ENCODE measurements around the gene CREB5.
"Not testable (repeated sequence)": the region's sequence is repeated elsewhere in the genome, so short reads cannot be mapped to it uniquely, and the experiment has no call there.

Gene CREB5

GRCh38 chr7:28784171-28784902, 372.0 kb downstream of the CREB5 start:
- DNase-seq: peak; percentile 53

DNA sequence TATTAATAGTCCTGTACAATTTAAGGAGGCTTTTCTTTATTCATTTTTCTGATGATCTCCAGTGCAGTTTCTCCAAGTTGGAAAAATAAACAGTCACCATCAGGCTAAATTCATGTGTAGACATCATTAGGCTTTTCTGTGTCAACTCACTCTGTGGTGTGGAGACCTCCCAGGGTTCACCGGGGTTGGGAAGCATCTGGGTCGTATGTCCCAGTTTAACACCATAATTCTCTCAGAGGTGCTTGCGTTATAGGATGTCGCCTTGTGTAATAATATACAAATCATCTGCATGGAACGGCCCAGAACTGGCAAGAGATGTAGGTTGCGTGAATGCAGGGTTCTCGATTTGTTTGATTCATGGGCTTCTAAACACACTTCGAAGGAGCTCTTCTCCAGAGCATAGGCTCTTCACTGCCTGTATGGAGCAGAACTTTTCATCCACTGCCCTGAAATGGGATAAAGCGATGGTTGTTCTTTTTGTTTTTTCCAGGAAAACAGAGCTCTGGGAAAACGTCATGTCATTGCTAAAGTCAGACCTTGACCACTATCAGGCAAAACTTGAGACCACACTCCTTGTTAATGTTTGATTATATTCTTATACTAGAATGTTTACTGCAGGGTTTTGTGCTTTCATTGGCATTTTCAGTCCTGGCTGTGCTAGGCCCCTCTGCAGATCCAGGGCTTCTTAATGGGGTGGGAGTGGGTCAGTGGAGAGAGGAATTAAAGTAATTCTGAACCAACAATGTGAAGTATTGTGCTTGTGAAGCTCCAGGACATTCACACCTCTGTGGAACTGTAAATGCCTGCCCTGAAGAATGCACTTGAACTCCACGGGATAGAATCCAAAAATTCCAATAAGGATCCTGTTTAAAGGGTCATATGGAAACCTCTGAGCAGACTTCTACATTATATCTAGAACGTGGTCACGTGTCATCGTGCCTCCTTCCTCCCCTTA, 373.0 kb downstream of the CREB5 start:
- DNase-seq: no peak

- not testable (repeated sequence) for DNase-seq
Observed at GRCh38 chr7:28786156-28786555, 373.8 kb downstream of the CREB5 start.

DNA sequence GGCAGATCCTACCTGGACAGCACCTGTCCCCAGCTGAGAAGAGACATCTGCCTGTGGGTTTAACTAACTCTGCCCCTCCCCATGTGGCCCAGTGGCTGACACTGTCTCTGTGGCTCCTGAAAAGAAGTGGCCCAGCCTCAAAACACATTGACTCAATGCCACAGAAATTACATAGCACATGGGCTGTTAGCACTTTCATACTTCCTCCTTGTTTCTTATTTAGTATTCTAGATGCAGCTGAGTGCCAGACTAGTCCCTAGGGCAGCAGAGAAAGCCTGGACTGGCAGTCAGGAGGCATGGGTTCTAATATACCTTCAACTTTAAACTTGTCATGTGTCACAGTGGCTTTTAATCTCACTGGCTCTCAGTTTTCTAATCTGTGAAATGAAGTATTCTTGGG, 374.8 kb downstream of the CREB5 start:
- DNase-seq: no peak

DNA sequence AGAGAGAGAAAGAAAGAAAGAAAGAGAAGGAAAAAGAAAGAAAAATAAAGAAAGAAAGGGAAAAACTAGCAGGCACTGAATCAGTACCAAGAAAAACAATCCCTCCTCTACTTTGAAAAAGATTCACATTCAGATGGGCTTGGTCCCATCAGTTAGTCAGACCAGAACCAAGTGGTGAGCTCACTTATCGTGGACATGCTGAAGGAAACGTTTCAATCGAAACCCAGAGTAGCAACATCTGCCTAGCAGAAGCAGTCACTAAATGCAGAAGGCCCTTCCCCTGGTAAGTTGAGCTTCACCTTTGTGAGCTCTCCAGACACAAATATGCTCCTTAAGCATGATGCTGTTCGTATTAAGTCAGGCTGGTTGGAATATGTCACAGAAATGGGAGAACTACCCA, 378.1 kb downstream of the CREB5 start:
- no peak for DNase-seq

GRCh38 chr7:28792858-28793257, 380.5 kb downstream of the CREB5 start:
- DNase-seq: no peak

DNA sequence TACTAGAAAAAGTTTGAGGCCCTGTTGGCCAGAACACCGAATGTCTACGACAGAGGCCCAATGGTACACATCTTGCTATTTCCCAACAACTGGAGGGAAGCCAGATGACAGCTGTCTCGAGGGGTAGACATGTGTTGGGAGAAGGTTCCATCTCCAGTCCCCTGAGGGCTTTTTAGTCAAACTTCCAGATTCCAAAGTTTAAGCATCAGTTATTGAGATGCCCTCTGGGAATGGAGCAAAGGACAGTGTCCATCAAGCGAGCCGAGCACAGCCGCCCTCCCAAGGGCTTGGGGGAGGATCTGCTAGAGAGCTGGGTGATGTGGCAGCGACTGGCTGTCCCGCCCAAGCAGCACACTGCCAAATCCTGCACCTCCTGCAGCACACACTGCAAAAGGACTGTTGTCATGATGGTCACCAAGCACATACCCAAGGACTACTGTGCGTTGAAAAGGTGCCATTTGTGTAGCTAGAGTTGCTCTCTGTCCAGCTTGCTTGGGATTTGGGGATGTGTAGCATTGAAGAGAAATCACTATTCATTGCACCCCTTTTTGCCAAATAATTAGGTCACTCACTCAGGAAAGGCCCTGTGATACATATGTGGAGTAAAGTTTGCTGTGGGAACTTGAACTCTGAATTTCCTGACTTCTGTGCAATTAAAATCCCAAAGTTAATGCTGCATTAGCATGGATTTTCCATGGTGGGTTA, 381.2 kb downstream of the CREB5 start:
- no peak for DNase-seq

DNA sequence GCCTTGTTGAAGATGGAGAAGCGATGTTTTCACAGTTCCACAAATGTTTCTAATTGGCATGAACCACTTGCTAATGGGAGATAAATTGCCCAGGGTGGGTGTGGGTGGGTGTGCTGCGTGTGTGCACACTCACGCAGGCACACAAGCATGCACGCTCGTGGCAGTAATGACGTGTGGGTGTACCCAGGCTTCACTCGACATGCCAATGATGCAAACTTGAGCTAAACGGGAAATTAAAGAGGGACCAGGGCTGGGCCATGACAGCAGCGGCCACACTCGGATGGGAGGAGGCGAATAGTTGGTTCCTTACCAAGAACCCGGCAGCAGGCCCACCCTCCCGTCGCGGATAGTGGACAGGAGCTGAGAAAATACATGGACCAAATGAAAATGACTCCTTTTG, 386.0 kb downstream of the CREB5 start:
- DNase-seq: no peak

DNA sequence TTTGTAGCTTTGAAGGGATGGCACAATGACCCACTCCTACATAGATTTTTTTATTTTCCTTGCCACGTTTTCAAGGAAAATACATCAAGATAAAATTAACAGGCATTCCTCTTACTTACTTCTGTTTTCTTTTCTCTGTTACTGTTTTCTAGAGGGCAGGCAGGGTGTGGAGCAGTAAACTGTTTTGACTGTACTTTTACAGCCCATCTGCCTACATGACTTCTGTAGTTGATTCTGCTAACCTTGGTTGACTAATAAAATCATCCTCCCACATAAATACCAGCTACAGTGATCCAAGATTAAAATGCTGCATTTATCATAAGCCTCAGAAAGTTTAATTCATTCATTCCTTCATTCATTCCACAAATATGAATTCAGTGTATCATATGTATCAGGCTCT, 387.3 kb downstream of the CREB5 start:
- no peak for DNase-seq

- no peak for DNase-seq
Observed at GRCh38 chr7:28800150-28800549, 387.8 kb downstream of the CREB5 start.

DNA sequence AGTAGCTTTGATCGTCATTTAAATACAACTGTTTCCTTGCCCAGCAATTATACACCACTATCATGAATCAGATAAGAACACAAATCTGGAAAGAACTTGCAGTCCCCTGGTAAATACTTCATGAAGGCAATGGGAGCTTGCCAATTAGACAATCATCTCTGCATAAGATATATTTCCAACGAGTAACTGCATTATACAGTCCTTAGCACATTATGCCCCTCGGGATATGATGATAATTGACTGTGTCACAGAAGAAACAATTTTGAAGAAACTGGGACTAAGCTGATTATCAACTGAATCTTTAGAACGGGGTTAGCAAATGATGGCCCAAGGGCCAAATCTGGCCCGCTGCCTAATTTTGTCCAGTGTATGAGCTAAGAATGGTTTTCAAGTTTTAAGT, 390.1 kb downstream of the CREB5 start:
- DNase-seq: no peak

DNA sequence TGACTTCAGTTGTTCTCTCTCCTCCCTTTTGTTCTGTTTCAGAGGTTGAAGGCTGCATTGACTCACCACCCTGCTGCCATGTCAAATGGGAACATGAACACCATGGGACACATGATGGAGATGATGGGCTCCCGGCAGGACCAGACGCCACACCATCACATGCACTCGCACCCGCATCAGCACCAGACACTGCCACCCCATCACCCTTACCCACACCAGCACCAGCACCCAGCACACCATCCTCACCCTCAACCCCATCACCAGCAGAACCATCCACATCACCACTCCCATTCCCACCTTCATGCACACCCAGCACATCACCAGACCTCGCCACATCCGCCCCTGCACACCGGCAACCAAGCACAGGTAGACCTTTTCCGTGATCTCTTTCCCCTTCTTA, 391.8 kb downstream of the CREB5 start:
- DNase-seq: no peak

GRCh38 chr7:28804990-28805389, 392.7 kb downstream of the CREB5 start:
- DNase-seq: no peak

GRCh38 chr7:28806841-28807240, 394.5 kb downstream of the CREB5 start:
- no peak for DNase-seq

- no peak for DNase-seq
Observed at GRCh38 chr7:28807396-28807994, 395.2 kb downstream of the CREB5 start.

- DNase-seq: no peak
Observed at GRCh38 chr7:28808796-28809533, 396.6 kb downstream of the CREB5 start.

GRCh38 chr7:28811008-28811407, 398.7 kb downstream of the CREB5 start:
- DNase-seq: no peak

- no peak for DNase-seq
Observed at GRCh38 chr7:28811701-28812430, 399.5 kb downstream of the CREB5 start.

- DNase-seq: no peak
Observed at GRCh38 chr7:28812616-28813015, 400.3 kb downstream of the CREB5 start.

DNA sequence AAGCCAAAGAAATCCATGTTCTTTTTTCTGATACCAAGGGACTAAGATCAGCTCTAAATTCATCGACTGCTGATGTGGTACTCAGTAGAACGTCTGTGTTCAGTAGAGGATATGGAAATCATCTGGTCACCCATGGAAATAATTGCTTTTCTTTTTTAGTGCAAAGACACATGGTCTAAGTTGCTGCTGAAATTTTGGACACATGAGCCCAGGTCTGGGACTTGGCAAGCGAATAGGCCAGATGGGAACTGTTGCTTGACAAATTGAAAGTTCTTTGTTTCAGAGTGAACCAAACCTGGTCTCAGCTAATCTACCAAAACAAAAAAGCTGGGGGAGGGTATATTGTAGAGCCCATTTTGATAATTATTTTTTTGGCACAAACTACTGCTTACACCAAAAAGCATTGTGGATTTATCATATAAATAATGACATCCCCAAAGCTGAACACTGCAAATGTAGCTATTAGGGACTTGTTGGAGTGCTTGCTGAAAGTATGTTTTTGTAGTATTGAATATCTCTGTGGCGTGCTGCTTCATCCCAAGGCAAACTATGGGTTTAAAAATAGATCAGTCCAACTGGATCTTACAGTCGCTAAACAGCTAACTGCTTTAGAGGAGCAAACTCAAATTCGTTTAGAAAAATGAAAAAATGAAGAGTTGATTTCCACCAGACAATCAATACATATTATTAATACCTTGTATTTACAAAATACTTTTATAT, 401.1 kb downstream of the CREB5 start:
- no peak for DNase-seq
